Gastroesophageal sphincter (tissue), 4 donors: ENCODE data around the gene FLNC. TPM values are rescaled to one million over a fixed set of nuclear protein-coding genes. Genes with fewer than 3 reads are reported as not detected.
A peak's percentile ranks its signal among the peaks of the same experiment; 100 is the strongest.

Experiments used
- ATAC-seq: fragments of 150-250 bp; one replicate; pipeline ENCODE4 v1.9.1; 2016; ENCODE audit warnings: mild to moderate bottlenecking, moderate library complexity
- H3K27ac ChIP-seq, 4 donors: fragments of 200-600 bp; sonication (generic) in 3 of 4; 1 replicate in 3 of 4; 2 replicates in 1 of 4; pipeline ENCODE4 v1.5.1; 2016 to 2019
- H3K27me3 ChIP-seq: fragments of 200-600 bp; sonication (generic); one replicate; pipeline ENCODE4 v1.5.1; 2019
- H3K36me3 ChIP-seq, 2 donors: fragments of 200-600 bp; sonication (generic); one replicate each; pipeline ENCODE4 v1.5.1; 2019; ENCODE audit warnings: control low read depth in 1 of 2
- H3K4me1 ChIP-seq, 3 donors: fragments of 200-600 bp; sonication (generic); 1 replicate in 2 of 3; 2 replicates in 1 of 3; pipeline ENCODE4 v1.5.1; 2016 to 2019; ENCODE audit warnings: control low read depth in 2 of 3
- H3K4me3 ChIP-seq, 2 donors: fragments of 200-600 bp; sonication (generic); one replicate each; pipeline ENCODE4 v1.5.1; 2019; ENCODE audit warnings: mild to moderate bottlenecking in 1 of 2, moderate library complexity in 1 of 2
- H3K9me3 ChIP-seq, 3 donors: fragments of 200-600 bp; sonication (generic); one replicate each; pipeline ENCODE4 v1.5.1; 2017 to 2019; ENCODE audit warnings: control low read depth in 2 of 3
- CTCF ChIP-seq, 4 experiments: fragments of 200-600 bp in 2 of 4; fragments of 450-650 bp in 2 of 4; sonication (generic) in 1 of 4; IDR thresholded peaks; one replicate each; pipeline ENCODE4 v1.5.1; 2017 to 2019; ENCODE audit warnings: antibody characterized with exemption in 4 of 4, mild to moderate bottlenecking in 2 of 4, moderate library complexity in 2 of 4
- EP300 ChIP-seq: sonication (generic); formaldehyde crosslinking; IDR thresholded peaks from one replicate; pipeline ENCODE4 v1.6.1; 2017; ENCODE audit warnings: antibody characterized with exemption, mild to moderate bottlenecking
- POLR2A ChIP-seq, 2 donors: fragments of 450-650 bp; IDR thresholded peaks; one replicate each; pipeline ENCODE4 v1.6.1; 2017; ENCODE audit warnings: antibody characterized with exemption in 2 of 2, mild to moderate bottlenecking in 2 of 2, moderate library complexity in 1 of 2
- POLR2AphosphoS5 ChIP-seq: sonication (generic); formaldehyde crosslinking; IDR thresholded peaks from one replicate; pipeline ENCODE4 v1.6.1; 2017; ENCODE audit warnings: antibody characterized with exemption
- WGBS, 2 donors: methylation state at CpG; one replicate each; pipeline ENCODE4 v1.1.5; 2018; ENCODE audit warnings: low coverage in 1 of 2; 5-methylcytosine and 5-hydroxymethylcytosine counted together
- total RNA-seq, 4 donors: library from RNA; depleted of rRNA; stranded (reverse); fragments of >200 nt; gene quantifications; one replicate each; pipeline ENCODE4 v1.1.0, GENCODE V29; 2016

FLNC gene
- total RNA-seq, 4 donors from 2014 or later = 308 to 1,162 (median 401) TPM

GRCh38 chr7:128862571-128863432 is 32.6 kb downstream of the FLNC start, which contains the start of gene ATP6V1F:
ATP6V1F (plus strand) TSS chr7:128862856; CDS start chr7:128862905, 49 bp downstream.
- peak within 1 kb of the TSS; percentile 15 to 89 (median 84) for H3K27ac ChIP-seq
- no peaks in the 10 kb centered on the region for H3K9me3 ChIP-seq
- H3K27me3 ChIP-seq = no peaks in the 10 kb centered on the region
- H3K36me3 ChIP-seq = peaks cover 0 to 30% of the 10 kb centered on the region in 2 donors
- TF ChIP-seq POLR2A (IDR thresholded peaks at IDR 0.05) = peak; percentile 46 to 55
- TF ChIP-seq CTCF (IDR thresholded peaks at IDR 0.05) = peak in 2 of 4 experiments; percentile 25 to 33
- TF ChIP-seq POLR2AphosphoS5 = peak; percentile 70
- no peak for TF ChIP-seq EP300
- ATAC-seq = peak; percentile 93
- peaks cover 0 to 76% (median 33%) of the 10 kb centered on the region in 3 donors for H3K4me1 ChIP-seq
- WGBS, 2 donors = 0 to 1% methylated on average over 14 to 17 of the region's 65 CpGs
- peak within 1 kb of the TSS; percentile 80 to 89 for H3K4me3 ChIP-seq

GRCh38 chr7:128863433-128863989 is 33.3 kb downstream of the FLNC start:
- H3K27ac ChIP-seq = peak overlapping the region in 3 of 4 donors; percentile 83 to 89 (median 85)
- TF ChIP-seq CTCF (IDR thresholded peaks at IDR 0.05) = peak in 3 of 4 experiments; percentile 43 to 57 (median 52)
- TF ChIP-seq POLR2AphosphoS5 = no peak
- no peaks in the 10 kb centered on the region for H3K27me3 ChIP-seq
- ATAC-seq = no peak
- H3K4me1 ChIP-seq = peaks cover 0 to 80% (median 32%) of the 10 kb centered on the region in 3 donors
- WGBS, 2 donors = 0 to 6% methylated on average over 3 to 6 of the region's 6 CpGs
- peaks cover 0 to 26% of the 10 kb centered on the region in 2 donors for H3K36me3 ChIP-seq
- no peaks in the 10 kb centered on the region for H3K9me3 ChIP-seq
- H3K4me3 ChIP-seq = peak overlapping the region; percentile 80 to 89

GRCh38 chr7:128865303-128865702 is 35.1 kb downstream of the FLNC start:
- H3K27ac ChIP-seq = no peak overlapping the region
- TF ChIP-seq POLR2A (IDR thresholded peaks at IDR 0.05) = no peak
- TF ChIP-seq CTCF (IDR thresholded peaks at IDR 0.05) = no peak
- TF ChIP-seq EP300 = no peak
- no peak for TF ChIP-seq POLR2AphosphoS5
- peaks cover 0 to 22% of the 10 kb centered on the region in 2 donors for H3K36me3 ChIP-seq
- ATAC-seq = no peak
- H3K4me1 ChIP-seq = peaks cover 0 to 80% (median 31%) of the 10 kb centered on the region in 3 donors
- WGBS, 2 donors = 87% methylated on average over 8 of the region's 12 CpGs; no CpG with 5 or more reads in 1 of the 2 donors
- no peaks in the 10 kb centered on the region for H3K27me3 ChIP-seq
- no peak overlapping the region for H3K4me3 ChIP-seq
- H3K9me3 ChIP-seq = no peaks in the 10 kb centered on the region

- no peak for ATAC-seq
- Histone ChIP-seq H3K4me1 (peaks cover 0 to 72% (median 26%) of the 10 kb centered on the region in 3 donors), H3K27ac (no peak overlapping the region), H3K27me3 (no peaks in the 10 kb centered on the region), H3K4me3 (no peak overlapping the region), H3K9me3 (no peaks in the 10 kb centered on the region), H3K36me3 (peaks cover 0 to 22% of the 10 kb centered on the region in 2 donors)
- 75 to 94% methylated on average over 4 to 10 of the region's 27 CpGs for WGBS, 2 donors
- TF ChIP-seq CTCF (IDR thresholded peaks at IDR 0.05) = no peak
- no peak for TF ChIP-seq POLR2A (IDR thresholded peaks at IDR 0.05)
- no peak for TF ChIP-seq POLR2AphosphoS5
- no peak for TF ChIP-seq EP300
Observed at GRCh38 chr7:128865996-128866877, 36.0 kb downstream of the FLNC start.
